HepG2 (cell line): ENCODE results near the gene ADPRHL1. TPM values are rescaled to one million over a fixed set of nuclear protein-coding genes. Genes with fewer than 3 reads are reported as not detected.

ENCODE experiments used
- ATAC-seq: fragments of 200-7000 bp; cut with Tn5 transposase; 3 replicates; pipeline ENCODE4 v1.9.1; 2020; ENCODE audit warnings: mild to moderate bottlenecking, moderate library complexity
- BruUV-seq: library from RNA; stranded (reverse); fragments of 400-500 nt; replicated peaks from 2 replicates; lab custom pipeline; 2021; lab: Mats Ljungman, UMichigan
- CTCF ChIA-PET: fragments of 300-600 bp; formaldehyde crosslinking; extraction: SDS; loops from one replicate; lab custom pipeline; 2021; ENCODE audit warnings: low total read pairs, inconsistent platforms, low intra/inter-chr PET ratio; lab: Yijun Ruan, JAX
- POLR2A ChIA-PET: fragments of 350-600 bp; sonication (Branson Sonifier 250); formaldehyde crosslinking; loops from one replicate; lab custom pipeline; 2020; ENCODE audit warnings: antibody characterized with exemption, inconsistent platforms; lab: Yijun Ruan, JAX
- DNase-seq: peaks from one replicate; pipeline ENCODE4 v3.0.0-alpha.2; 2015; ENCODE audit warnings: low spot score
- FAIRE-seq: peaks from 3 replicates; lab custom pipeline; 2011; peaks lifted over from hg19 to GRCh38; lab: Jason Lieb, UNC
- H2AFZ ChIP-seq: one replicate; pipeline ENCODE4 v1.6.1; 2011; ENCODE audit warnings: low read length, inconsistent platforms
- H3K27ac ChIP-seq: fragments of 300-600 bp; 3 replicates; pipeline ENCODE4 v1.8.0; 2011; ENCODE audit warnings: mixed run types, mild to moderate bottlenecking, mixed read lengths, low read length, inconsistent platforms; ENCODE audit not compliant: insufficient read depth; ENCODE audit errors: extremely low read length
- H3K27me3 ChIP-seq, 2 experiments: fragments of 200-600 bp in 1 of 2; 2 replicates in 1 of 2; 3 replicates in 1 of 2; pipeline versions ENCODE4 v1.6.0 to v1.8.0; 2011; ENCODE audit warnings: low read length in 2 of 2, mild to moderate bottlenecking in 2 of 2, moderate library complexity in 2 of 2, inconsistent platforms in 1 of 2; ENCODE audit not compliant: insufficient read depth in 2 of 2, control insufficient read depth in 1 of 2
- H3K36me3 ChIP-seq, 2 experiments: fragments of 200-600 bp in 1 of 2; replicated peaks in 1 of 2; 2 replicates in 1 of 2; 3 replicates in 1 of 2; pipeline versions ENCODE4 v1.5.1 to v1.8.0; 2011; ENCODE audit warnings: low read length in 2 of 2, inconsistent platforms in 1 of 2; ENCODE audit not compliant: insufficient read depth in 2 of 2, control insufficient read depth in 1 of 2
- H3K4me1 ChIP-seq: 2 replicates; pipeline ENCODE4 v1.5.1; 2012; ENCODE audit warnings: low read length, inconsistent platforms; ENCODE audit not compliant: insufficient read depth
- H3K4me2 ChIP-seq: 2 replicates; pipeline ENCODE4 v1.6.0; 2011; ENCODE audit warnings: low read depth, low read length, inconsistent platforms
- H3K4me3 ChIP-seq, 3 experiments: fragments of 200-600 bp in 1 of 3; sonication (generic), shearing (Covaris generic) in 1 of 3; replicated peaks in 1 of 3; 2 replicates each; pipeline ENCODE4 v1.5.1; 2011 to 2016; ENCODE audit warnings: low read length in 3 of 3, inconsistent platforms in 2 of 3, low read depth in 2 of 3, mild to moderate bottlenecking in 2 of 3, control low read depth in 1 of 3, mixed read lengths in 1 of 3; ENCODE audit not compliant: insufficient read depth in 1 of 3
- H3K79me2 ChIP-seq: one replicate; pipeline ENCODE4 v1.6.1; 2011; ENCODE audit warnings: low read length, inconsistent platforms; ENCODE audit not compliant: insufficient read depth
- H3K9ac ChIP-seq: 2 replicates; pipeline ENCODE4 v1.6.0; 2011; ENCODE audit warnings: mild to moderate bottlenecking, low read depth, low read length, inconsistent platforms; ENCODE audit not compliant: insufficient read depth
- H3K9me3 ChIP-seq: 2 replicates; pipeline ENCODE4 v1.5.1; 2012; ENCODE audit warnings: mild to moderate bottlenecking, low read length
- H4K20me1 ChIP-seq: 2 replicates; pipeline ENCODE4 v1.6.0; 2011; ENCODE audit warnings: inconsistent platforms, mild to moderate bottlenecking, low read length, moderate library complexity; ENCODE audit not compliant: insufficient read depth
- GLMP ChIP-seq: sonication (generic); formaldehyde crosslinking; IDR thresholded peaks from 2 replicates; pipeline ENCODE4 v1.9.0; 2021; ENCODE audit warnings: missing genetic modification reagents, mild to moderate bottlenecking, borderline replicate concordance
- HNF4G ChIP-seq, 2 experiments: sonication (generic) in 1 of 2; formaldehyde crosslinking in 1 of 2; IDR thresholded peaks; 2 replicates each; pipeline versions ENCODE4 v1.4.0 to v1.6.1; 2011 to 2020; ENCODE audit warnings: borderline replicate concordance in 2 of 2, low read depth in 2 of 2, mild to moderate bottlenecking in 2 of 2, low read length in 1 of 2, missing genetic modification reagents in 1 of 2, moderate library complexity in 1 of 2
- KMT2B ChIP-seq: IDR thresholded peaks from 2 replicates; pipeline ENCODE4 v1.6.1; 2016; ENCODE audit warnings: missing genetic modification reagents, missing compliant biosample characterization
- MYPOP ChIP-seq: sonication (generic); formaldehyde crosslinking; IDR thresholded peaks from 2 replicates; pipeline ENCODE4 v1.8.1; 2023; ENCODE audit warnings: mild to moderate bottlenecking, moderate library complexity, missing genetic modification reagents
- NONO ChIP-seq, 2 experiments: fragments of 450-650 bp in 1 of 2; sonication (generic) in 1 of 2; formaldehyde crosslinking in 1 of 2; IDR thresholded peaks in 1 of 2; conservative IDR thresholded peaks in 1 of 2; 2 replicates each; pipeline versions ENCODE4 v1.6.1 to v1.8.0; 2017 to 2022; ENCODE audit warnings: mild to moderate bottlenecking in 1 of 2, missing genetic modification reagents in 1 of 2, moderate library complexity in 1 of 2
- NPAS2 ChIP-seq: sonication (generic); formaldehyde crosslinking; IDR thresholded peaks from 2 replicates; pipeline ENCODE4 v1.8.0; 2022; ENCODE audit warnings: mild to moderate bottlenecking, missing genetic modification reagents, borderline replicate concordance
- REL ChIP-seq: sonication (generic); formaldehyde crosslinking; conservative IDR thresholded peaks from 2 replicates; pipeline ENCODE4 v1.8.0; 2022; ENCODE audit warnings: mild to moderate bottlenecking, missing genetic modification reagents, moderate library complexity
- TEF ChIP-seq: sonication (generic); formaldehyde crosslinking; IDR thresholded peaks from 2 replicates; pipeline ENCODE4 v1.5.0; 2020; ENCODE audit warnings: missing genetic modification reagents
- WGBS: methylation state at CpG from one replicate; pipeline ENCODE4 v1.1.6; 2017; ENCODE audit warnings: low lambda C conversion rate; 5-methylcytosine and 5-hydroxymethylcytosine counted together
- in situ Hi-C: cut with HindIII; loops from 2 replicates; pipeline ENCODE4 v1.10.0; 2017; ENCODE audit warnings: low pct_unique_long_range_greater_than_20kb; ENCODE audit not compliant: extremely low pct_ligation_motif_present
- intact Hi-C: fragments of 100-400 bp; cut with micrococcal nuclease; formaldehyde crosslinking; loops from one replicate; pipeline ENCODE4 v1.10.0; 2022; ENCODE audit not compliant: unreplicated experiment
- polyA plus RNA-seq, 8 experiments: library from polyadenylated mRNA; depleted of rRNA in 3 of 8; stranded (reverse) in 7 of 8; unstranded in 1 of 8; fragments of >200 nt; fragmentation: Illumina TruSeq in 4 of 8; extraction: Trizol in 4 of 8; gene quantifications; 2 replicates each; pipeline versions ENCODE4 v1.2.1 to v1.2.3, GENCODE V29; 2011 to 2016; ENCODE audit warnings: low read depth in 4 of 8, missing spikeins in 1 of 8, mixed read lengths in 1 of 8; ENCODE audit not compliant: insufficient read depth in 1 of 8
- total RNA-seq, 5 experiments: library from RNA; depleted of rRNA; stranded (reverse); fragments of >200 nt; fragmentation: Illumina TruSeq; extraction: Trizol; gene quantifications; 2 replicates each; pipeline ENCODE4 v1.2.3, GENCODE V29; 2016; ENCODE audit warnings: low read depth in 1 of 5

The ADPRHL1 gene
- total and polyA plus RNA-seq, 2 of the 13 experiments (the other 11 are each of a cell fraction or from before 2014, with no cell fraction given), result 0.34 to 0.40 TPM

- Histone ChIP-seq H3K9me3 (no peaks in the 10 kb centered on the region), H3K9ac (no peak overlapping the region), H2AFZ (no peak overlapping the region), H3K27ac (no peak overlapping the region), H3K4me1 (peaks cover 20% of the 10 kb centered on the region), H3K27me3 (no peaks in the 10 kb centered on the region), H3K79me2 (peaks cover 49% of the 10 kb centered on the region), H3K4me2 (no peak overlapping the region), H3K4me3 (no peak overlapping the region), H4K20me1 (peaks cover 7% of the 10 kb centered on the region; the same call in 1 of the 2 replicates), H3K36me3 (peaks cover 6 to 31% of the 10 kb centered on the region in 2 experiments; a peak in 4 of 5 replicates)
- TF ChIP-seq REL (CRISPR knock-in tag), result no peak
- TF ChIP-seq NONO (IDR thresholded peaks at IDR 0.05), result no peak
- no peak for TF ChIP-seq NONO (CRISPR knock-in tag; conservative IDR thresholded peaks at IDR 0.05)
- no peak for TF ChIP-seq GLMP (CRISPR knock-in tag)
- TF ChIP-seq TEF (CRISPR knock-in tag), result no peak
- no peak for TF ChIP-seq HNF4G (IDR thresholded peaks at IDR 0.05; ENCODE audit: borderline replicate concordance, low read depth, low read length)
- TF ChIP-seq HNF4G (CRISPR knock-in tag; IDR thresholded peaks at IDR 0.05; ENCODE audit: borderline replicate concordance, low read depth), result no peak
- TF ChIP-seq KMT2B (CRISPR knock-in tag), result no peak
- no peak for TF ChIP-seq MYPOP (CRISPR knock-in tag)
- TF ChIP-seq NPAS2 (CRISPR knock-in tag), result no peak
- BruUV-seq, result no TSS peak
- WGBS, result 96% methylated on average over 36 of the region's 36 CpGs
- CTCF ChIA-PET, result no interaction called here
- POLR2A ChIA-PET, result no interaction called here
- in situ Hi-C loops (no loop called here), intact Hi-C loops (no loop called here)
- ATAC-seq (no peak), DNase-seq (no peak), FAIRE-seq (no peak)
Observed at GRCh38 chr13:113483504-113484293, 30.4 kb upstream of the ADPRHL1 start.
